ENCODE results near the gene REG1A.

REG1A gene

GRCh38 chr2:79125721-79125985, 5.4 kb downstream of the REG1A start:
- no peak for DNase-seq (ENCODE audit: low read depth in 2 of 2)

DNA sequence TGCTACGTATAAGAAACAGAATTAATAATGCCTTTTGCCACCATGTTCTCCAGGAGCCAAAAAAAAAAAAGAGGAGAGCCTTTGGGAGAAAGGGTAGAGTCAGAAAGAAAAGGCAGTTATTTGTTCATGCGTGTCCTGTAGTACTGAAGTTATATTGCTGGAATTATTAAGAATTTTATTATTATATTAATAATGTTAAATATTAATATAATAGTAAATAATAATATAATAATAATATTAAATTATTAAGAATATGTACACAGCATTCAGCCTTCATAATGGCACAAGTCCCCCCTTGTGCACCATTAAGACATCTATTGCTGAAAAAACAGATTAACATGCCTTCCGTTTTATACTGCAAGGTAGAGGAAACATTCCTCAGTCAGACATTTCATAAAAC, 8.1 kb downstream of the REG1A start:
- no peak for DNase-seq (ENCODE audit: low read depth in 2 of 2)

DNA sequence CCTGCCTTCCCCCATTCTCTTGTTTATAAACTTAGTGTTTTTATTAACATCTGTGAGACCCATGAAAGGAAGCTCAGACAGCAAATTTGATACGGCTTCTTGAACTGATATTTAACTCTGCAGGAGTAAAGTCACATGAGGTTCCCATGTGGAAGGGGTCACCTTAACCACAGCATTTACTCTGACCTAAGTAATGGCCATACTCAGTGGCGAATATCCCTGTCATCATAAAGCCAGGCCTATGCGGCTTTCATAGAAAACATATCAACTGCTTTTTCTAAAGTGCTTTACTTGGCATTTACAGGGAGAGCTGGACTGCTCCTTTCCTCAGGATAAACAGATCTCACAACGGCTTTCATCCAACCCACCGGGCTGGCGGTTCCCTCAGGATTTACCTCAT, 9.0 kb downstream of the REG1A start:
- DNase-seq (ENCODE audit: low read depth in 2 of 2), result no peak

DNA sequence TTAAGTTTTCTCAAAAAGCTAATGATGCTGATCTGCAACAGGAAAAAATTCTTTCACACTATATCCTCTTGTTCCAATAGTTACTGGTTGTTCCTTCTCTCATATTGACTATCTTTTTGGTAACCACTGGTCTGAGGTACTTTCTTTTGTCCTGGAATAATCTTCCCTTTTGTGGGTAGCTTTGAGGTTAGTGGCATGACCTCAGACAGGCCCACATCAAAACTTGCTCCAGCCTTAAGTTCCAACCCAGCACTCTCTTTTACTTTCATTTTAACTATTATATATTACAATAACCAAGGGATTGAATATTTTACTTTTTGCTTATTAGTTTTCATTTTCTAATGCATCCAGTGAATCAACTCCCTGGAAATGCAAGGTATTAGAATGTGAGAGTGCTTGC, 9.5 kb downstream of the REG1A start:
- no peak for DNase-seq (ENCODE audit: low read depth in 2 of 2)

DNA sequence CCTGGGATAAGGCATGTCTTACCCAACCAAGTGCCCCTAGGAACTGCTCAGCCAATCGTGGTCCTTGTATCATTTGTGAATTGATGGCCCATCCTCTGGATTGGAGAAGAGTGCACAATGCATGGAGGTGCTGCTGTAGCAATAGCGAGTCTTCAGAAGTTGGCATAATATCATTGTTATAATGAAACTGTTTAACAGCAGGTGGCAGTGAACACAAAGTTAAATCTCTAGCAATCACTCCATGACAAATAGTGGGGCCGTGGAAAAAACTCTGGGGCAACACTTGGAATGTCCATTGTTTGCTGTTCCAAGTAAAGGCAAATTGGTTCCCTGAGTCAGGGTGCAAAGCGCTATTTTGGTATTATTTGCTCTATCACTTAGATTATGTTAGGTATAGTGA, 11.4 kb downstream of the REG1A start:
- no peak for DNase-seq (ENCODE audit: low read depth in 2 of 2)

- DNase-seq (ENCODE audit: low read depth in 2 of 2), result no peak
Measured at GRCh38 chr2:79138385-79138784, 18.1 kb downstream of the REG1A start.

DNA sequence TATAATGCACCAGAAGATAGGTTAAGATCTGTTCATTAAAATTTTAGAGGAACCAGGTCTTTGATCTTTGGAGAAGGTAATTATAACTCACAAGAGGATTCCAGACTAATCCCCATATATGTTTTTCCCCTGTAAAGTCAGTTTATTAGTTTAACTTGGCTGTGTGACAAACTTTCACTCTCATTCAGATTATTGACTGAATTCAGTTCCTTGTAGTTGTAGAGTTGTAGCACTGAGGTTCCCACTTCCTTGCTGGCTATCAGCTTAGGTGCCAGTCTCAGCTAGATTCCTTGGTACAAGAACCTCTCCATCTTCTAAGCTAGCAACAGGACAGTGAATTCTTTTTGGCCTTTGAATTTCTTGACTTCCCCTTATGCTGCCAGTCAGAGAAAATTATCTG, 19.1 kb downstream of the REG1A start:
- DNase-seq (ENCODE audit: low read depth in 2 of 2), result no peak

GRCh38 chr2:79155826-79156476, 35.7 kb downstream of the REG1A start:
- DNase-seq (ENCODE audit: low read depth in 2 of 2), result no peak

GRCh38 chr2:79159030-79159429, 38.7 kb downstream of the REG1A start:
- no peak for DNase-seq (ENCODE audit: low read depth in 2 of 2)

DNA sequence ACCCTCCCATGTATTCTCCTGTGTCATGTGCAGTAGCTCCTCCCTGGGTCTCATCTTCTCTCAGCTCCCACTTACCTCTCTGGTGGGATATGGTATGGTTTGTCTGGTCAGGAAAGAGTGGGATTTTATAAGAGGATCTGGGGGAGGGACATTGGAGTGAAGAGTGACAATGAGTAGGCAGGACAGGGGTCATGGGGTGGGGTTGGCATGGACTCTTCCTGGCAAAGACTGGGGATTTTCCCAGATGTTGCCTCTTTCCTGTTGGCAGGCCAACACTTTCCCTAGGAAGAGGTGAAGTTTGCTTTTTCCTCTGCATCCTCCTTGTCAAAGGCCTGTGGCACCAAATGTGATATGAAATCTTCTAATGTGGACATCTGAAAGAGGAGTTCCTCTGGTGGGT, 39.4 kb downstream of the REG1A start, which contains the start of gene REG3A:
REG3A (minus strand) TSS at position 101 of the 400 bp plus-strand sequence. CDS start 348 bp downstream, outside the sequence.
- no peak for DNase-seq (ENCODE audit: low read depth in 2 of 2)

DNA sequence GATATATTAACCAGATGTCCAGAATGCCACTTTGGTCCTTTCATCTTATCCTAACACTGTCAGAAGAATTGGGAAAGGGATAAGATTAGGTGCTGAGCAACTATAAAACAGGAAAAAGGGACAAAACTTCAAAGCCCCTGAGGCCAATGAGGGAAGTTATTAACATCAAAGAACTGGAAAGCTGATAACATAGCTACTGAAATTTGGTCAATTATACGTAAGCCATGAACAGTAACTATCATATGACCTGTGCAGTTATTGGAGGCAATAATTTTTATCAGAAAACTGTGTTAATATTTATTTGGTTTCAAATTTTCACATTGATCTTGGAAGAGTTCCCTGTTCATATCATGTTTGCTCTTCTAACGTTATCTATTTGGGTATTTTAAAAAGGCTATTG, 41.8 kb downstream of the REG1A start:
- DNase-seq (ENCODE audit: low read depth in 2 of 2), result no peak

DNA sequence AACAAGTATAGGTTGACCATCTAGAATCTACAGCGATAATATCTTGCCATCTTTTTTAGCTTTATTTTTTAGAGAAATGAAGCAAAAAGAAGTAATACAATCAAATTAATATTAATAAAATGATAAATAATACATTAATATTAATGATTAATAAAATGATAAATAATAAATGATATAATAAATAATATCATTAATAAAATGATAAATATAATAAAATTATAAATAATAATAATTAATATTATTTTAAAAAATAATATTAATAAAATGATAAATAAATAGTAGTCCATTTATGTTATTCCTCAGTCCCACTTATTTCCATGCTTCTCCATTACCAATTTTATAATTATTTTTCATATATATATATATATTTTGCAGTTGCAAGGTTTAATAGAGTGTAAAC, 42.5 kb downstream of the REG1A start:
- no peak for DNase-seq (ENCODE audit: low read depth in 2 of 2)

- no peak for DNase-seq (ENCODE audit: low read depth in 2 of 2)
Measured at GRCh38 chr2:79171348-79171958, 51.2 kb downstream of the REG1A start.

All from stimulated activated CD8-positive, alpha-beta memory T cell treated with anti-CD3 and anti-CD28 coated beads, Interleukin-7, amount 100 ng/mL, for 1 hour (primary cell).